Effector memory CD8-positive, alpha-beta T cell (primary cell): ENCODE data around the gene SS18L1.
A peak's percentile ranks its signal among the peaks of the same experiment; 100 is the strongest.

Experiments used
- ATAC-seq: fragments of 150-1000 bp; cut with Tn5 transposase; replicated peaks from 2 replicates; pipeline ENCODE4 v1.10.0; 2021; ENCODE audit warnings: mild to moderate bottlenecking, moderate library complexity
- DNase-seq, 3 experiments: peaks; one replicate each; pipeline ENCODE4 v3.0.0; 2021
- H3K27ac Mint-ChIP-seq, 2 donors: one replicate each; pipeline ENCODE4 v1.8.0; 2022; ENCODE audit warnings: mild to moderate bottlenecking in 2 of 2, mixed read lengths in 2 of 2, moderate library complexity in 2 of 2
- H3K27me3 Mint-ChIP-seq, 2 donors: one replicate each; pipeline ENCODE4 v1.8.0; 2022; ENCODE audit warnings: mixed read lengths in 2 of 2
- H3K36me3 Mint-ChIP-seq: one replicate; pipeline ENCODE4 v1.8.0; 2022; ENCODE audit warnings: mild to moderate bottlenecking, moderate library complexity, mixed read lengths; ENCODE audit not compliant: insufficient read depth
- H3K4me1 Mint-ChIP-seq, 2 donors: one replicate each; pipeline ENCODE4 v1.8.0; 2022; ENCODE audit warnings: low read depth in 2 of 2, mixed read lengths in 2 of 2
- H3K4me3 Mint-ChIP-seq, 2 donors: one replicate each; pipeline ENCODE4 v1.8.0; 2022; ENCODE audit warnings: mild to moderate bottlenecking in 2 of 2, mixed read lengths in 2 of 2, moderate library complexity in 2 of 2
- H3K9me3 Mint-ChIP-seq, 2 donors: one replicate each; pipeline ENCODE4 v1.8.0; 2022; ENCODE audit warnings: mixed read lengths in 2 of 2

Gene SS18L1

DNA sequence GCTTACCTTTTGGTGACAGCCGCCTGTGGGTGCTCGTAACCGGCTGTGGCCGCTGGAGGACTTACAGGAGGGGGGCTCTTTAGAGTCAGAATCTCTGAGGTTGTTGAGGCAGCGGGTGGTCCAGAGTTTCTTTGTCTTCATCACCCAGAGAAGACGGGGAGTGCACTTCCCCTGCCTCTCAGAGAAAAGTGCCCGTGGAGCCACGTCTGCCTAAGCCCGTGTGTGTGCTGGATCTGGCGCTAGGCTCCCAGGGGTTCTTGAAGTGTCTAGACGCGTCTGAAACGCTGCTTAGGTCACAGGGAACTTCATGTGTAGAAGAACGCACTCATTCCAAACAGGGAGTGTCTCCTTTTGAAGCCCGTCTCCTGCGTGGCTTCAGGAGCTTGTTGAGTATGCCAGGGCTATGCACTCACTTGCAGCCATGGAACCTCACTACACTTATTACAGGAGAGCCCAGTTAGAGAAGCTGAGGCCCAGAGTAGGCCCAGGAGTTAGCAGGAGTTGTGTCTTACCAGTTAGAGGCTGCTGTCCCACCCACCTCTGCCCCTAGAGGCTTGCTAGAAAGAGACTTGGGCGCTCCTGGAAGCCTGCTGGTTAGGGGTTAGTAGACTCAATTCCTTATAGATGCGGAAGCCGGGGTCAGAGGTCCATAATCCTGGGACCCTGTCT, 20.0 kb upstream of the SS18L1 start:
- Mint-ChIP-seq H3K27ac (peak overlapping the region; percentile 70 to 81), H3K4me1 (peaks cover 46% of the 10 kb centered on the region in 2 donors), H3K36me3 (peaks cover 52% of the 10 kb centered on the region), H3K27me3 (no peaks in the 10 kb centered on the region), H3K9me3 (no peaks in the 10 kb centered on the region), H3K4me3 (peak overlapping the region; percentile 77 to 84)
- ATAC-seq, result no peak
- DNase-seq, result no peak

DNA sequence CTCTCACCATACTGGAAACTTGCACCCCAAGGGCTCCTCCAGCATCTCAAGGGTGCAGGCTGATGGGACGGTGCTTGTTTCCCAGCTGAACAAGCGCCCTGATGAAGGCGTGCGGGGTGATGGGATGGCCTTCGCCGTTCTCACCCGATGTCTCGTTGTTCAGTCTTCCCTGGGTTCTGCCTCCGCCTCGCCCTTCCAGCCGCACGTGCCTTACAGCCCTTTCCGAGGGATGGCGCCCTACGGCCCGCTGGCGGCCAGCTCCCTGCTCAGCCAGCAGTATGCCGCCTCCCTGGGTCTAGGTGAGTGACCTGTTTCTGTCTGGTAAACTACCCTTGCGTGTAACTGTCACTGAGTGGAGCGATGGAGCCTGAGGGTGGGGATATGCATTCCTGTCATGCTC, 17.4 kb upstream of the SS18L1 start:
- H3K4me1 Mint-ChIP-seq, result peaks cover 27 to 29% of the 10 kb centered on the region in 2 donors
- H3K9me3 Mint-ChIP-seq, result no peaks in the 10 kb centered on the region
- H3K27me3 Mint-ChIP-seq, result no peaks in the 10 kb centered on the region
- DNase-seq (no peak), ATAC-seq (no peak)
- peaks cover 47% of the 10 kb centered on the region for H3K36me3 Mint-ChIP-seq
- no peak overlapping the region for H3K4me3 Mint-ChIP-seq
- no peak overlapping the region for H3K27ac Mint-ChIP-seq

DNA sequence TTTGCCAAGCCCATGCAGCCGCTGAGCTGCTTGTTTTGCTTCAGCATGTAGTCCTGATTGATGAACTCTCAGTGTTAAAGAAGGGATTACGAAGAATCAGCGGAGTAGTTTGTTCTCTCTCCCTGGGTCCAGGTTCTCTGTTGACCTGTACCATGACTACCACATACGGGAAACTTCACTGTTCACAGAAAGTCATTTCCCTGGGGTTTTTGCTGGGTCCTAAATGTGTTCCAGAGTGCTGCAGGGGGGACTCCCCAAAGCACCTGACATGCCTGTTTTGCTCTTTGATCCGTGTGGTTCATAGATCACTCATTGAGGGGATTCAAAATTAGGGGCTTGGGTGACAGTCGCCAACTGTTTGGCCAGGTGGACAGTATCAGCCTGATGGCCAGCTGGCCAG, 15.8 kb upstream of the SS18L1 start:
- Mint-ChIP-seq H3K4me1 (peaks cover 32 to 36% of the 10 kb centered on the region in 2 donors), H3K27ac (peak overlapping the region in 1 of 2 donors; percentile 29)

DNA sequence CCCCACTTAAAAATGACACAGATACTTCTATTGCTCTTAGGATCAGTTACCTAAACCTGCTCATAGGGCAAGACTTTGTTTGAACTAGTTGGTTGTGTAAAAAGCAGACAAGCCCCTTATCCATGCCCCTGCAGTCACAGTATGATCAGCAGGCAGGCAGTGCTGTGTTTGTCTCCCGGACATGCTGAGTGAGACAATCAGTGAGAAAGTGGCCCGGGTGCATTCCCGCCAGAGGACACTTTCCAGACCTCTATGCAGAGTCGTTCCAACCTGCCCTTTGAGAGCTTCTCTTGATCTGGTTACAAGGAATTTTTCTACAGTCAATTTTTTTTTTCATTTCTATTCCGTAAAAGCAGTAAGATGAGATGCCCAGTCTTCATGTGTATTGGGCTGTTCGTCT, 15.1 kb upstream of the SS18L1 start:
- no peak overlapping the region for H3K4me3 Mint-ChIP-seq
- no peaks in the 10 kb centered on the region for H3K9me3 Mint-ChIP-seq
- H3K4me1 Mint-ChIP-seq, result peaks cover 28 to 35% of the 10 kb centered on the region in 2 donors
- H3K27me3 Mint-ChIP-seq, result no peaks in the 10 kb centered on the region
- peak overlapping the region in 1 of 2 donors; percentile 27 for H3K27ac Mint-ChIP-seq
- no peak for ATAC-seq
- DNase-seq, result no peak
- H3K36me3 Mint-ChIP-seq, result peaks cover 49% of the 10 kb centered on the region

More for the DNA sequence above, 15.8 kb upstream of the SS18L1 start:
- Mint-ChIP-seq H3K9me3 (no peaks in the 10 kb centered on the region), H3K36me3 (peaks cover 51% of the 10 kb centered on the region), H3K27me3 (no peaks in the 10 kb centered on the region), H3K4me3 (no peak overlapping the region)
- DNase-seq, result no peak
- no peak for ATAC-seq

DNA sequence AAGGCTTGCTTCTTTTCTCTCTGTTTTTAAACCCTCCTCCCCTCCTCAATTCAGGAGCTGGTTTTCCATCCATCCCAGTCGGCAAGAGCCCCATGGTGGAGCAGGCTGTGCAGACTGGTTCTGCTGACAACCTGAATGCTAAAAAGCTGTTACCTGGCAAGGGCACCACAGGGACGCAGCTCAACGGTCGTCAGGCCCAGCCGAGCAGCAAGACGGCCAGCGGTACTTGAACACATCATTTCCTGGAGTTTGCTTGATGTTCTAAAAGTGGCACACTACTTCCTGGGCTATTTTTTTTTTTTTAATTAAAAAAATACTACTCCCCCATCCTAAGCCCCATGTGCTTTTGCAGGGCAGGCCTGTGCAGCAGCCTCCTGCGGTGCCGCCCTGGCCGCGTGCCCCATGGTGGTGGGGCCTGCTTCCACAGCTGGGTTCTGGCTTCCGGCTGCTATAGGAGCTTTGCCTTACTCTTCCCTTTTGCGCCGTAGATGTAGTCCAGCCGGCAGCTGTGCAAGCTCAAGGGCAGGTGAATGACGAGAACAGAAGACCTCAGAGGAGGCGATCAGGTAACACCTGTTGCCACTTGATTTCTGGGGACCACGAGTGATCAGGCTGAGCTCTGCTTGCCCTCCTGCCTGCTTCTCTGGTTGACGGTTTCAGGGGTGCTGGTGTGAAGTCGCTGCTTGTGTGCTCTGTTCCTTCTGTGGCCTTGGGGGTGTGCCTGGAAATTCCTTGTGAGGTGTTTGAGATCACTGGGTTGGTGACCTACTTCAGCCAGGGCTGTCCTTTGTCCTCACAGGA, 13.6 kb upstream of the SS18L1 start:
- H3K27ac Mint-ChIP-seq, result peak overlapping the region; percentile 27 to 83
- H3K4me3 Mint-ChIP-seq, result no peak overlapping the region
- H3K9me3 Mint-ChIP-seq, result no peaks in the 10 kb centered on the region
- ATAC-seq, result peak; percentile 45
- no peak for DNase-seq
- H3K36me3 Mint-ChIP-seq, result peaks cover 62% of the 10 kb centered on the region
- H3K27me3 Mint-ChIP-seq, result no peaks in the 10 kb centered on the region
- H3K4me1 Mint-ChIP-seq, result peaks cover 19 to 24% of the 10 kb centered on the region in 2 donors

DNA sequence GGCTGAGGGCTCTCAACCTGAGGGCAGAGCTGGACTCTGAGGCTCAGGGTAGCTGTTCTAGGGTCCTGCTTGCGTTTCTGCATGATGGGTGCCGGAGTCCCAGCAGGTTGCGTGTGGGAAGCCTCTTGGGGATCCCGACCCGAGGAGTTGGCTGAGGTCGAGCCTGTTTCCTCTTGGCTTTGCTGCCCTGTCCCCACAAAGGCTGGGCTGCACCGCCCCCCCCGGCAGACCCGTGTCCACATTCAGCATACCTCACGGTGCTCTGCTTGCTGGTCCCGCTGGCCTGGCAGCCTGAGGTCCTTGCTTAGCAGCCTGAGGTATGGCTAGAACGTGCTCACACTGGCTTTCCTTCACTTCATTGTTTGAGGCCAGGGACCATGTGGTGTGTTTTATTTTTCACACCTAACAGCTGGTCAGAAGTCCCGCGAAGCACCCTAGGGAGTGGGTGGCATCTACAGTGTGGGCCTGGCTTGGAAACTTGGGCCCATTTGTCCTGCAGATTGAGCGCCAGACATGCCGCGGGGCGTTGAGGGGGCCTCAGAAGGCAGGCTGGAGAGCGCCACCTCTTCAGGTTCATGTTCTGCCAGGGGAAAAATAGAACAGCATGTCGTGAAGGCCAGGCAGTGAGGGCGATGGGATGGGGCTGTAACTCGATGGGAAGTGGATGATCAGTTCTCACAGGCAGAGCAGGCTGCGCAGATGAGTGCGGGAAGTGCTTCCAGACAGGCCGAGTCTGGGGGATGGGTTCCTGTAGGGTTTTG, 11.8 kb upstream of the SS18L1 start:
- Mint-ChIP-seq H3K4me3 (peak overlapping the region; percentile 43 to 46), H3K9me3 (no peaks in the 10 kb centered on the region), H3K36me3 (peaks cover 66% of the 10 kb centered on the region), H3K4me1 (peaks cover 19 to 23% of the 10 kb centered on the region in 2 donors), H3K27ac (peak overlapping the region; percentile 84 to 89), H3K27me3 (no peaks in the 10 kb centered on the region)
- DNase-seq (no peak), ATAC-seq (no peak)

DNA sequence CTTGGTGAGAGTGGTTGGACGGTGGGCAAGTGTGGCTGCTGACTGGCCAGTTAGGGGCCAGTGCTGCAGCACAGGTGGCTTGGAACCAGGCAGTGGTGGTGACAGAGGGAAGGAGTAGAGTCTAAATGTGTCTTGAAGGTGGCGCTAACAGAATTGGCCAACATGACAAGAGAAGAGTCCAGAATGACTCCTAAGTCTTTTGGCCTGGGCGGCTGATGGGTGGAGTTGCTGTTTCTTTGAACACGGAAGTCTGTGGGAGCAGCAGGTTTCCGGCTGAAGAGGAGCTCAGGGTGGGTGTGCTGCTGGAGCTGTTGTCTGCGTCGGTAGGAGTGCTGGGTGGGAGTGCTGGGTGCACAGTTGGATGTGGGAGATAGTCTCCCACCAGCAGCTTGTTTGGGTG, 11.1 kb upstream of the SS18L1 start:
- ATAC-seq, result no peak
- Mint-ChIP-seq H3K4me3 (peak overlapping the region; percentile 43 to 46), H3K36me3 (peaks cover 72% of the 10 kb centered on the region), H3K27ac (peak overlapping the region; percentile 84 to 89), H3K4me1 (peaks cover 21 to 23% of the 10 kb centered on the region in 2 donors), H3K9me3 (no peaks in the 10 kb centered on the region), H3K27me3 (no peaks in the 10 kb centered on the region)
- no peak for DNase-seq

DNA sequence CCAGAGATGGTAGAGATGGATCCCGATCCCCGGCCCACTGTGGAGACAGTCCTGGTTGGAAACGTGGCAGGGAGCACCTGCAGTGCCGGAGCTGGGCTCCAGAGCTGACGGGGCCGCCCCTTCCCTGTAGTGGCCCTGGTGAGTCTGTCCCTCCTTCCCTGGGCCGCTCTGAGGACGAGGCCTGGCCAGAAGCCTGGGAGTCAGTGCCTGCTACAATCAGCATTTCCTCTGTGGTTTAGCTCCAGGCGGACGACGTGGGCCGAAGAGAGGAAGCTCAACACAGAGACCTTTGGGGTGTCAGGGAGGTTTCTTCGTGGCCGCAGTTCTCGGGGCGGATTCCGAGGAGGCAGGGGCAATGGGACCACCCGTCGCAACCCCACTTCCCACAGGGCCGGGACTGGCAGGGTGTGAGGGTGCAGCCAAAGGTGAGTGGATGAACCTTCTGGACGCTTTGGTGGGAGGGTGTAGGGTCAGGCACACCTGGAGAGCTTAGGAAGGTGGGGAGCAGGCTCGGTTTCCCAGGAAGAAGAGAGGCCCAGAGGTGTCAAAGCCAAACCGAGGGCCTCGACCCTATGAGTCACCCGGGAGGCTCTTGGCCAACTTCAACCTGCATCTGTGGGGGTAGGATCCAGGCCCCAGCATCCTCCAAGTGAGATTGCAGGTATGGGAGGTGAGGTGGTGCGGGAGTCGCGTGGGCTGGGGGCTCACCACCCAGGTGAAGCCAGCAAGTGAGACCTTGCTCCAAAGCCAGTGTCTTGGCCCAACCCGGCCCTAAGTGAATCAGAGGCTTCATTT, 10.3 kb upstream of the SS18L1 start:
- peaks cover 77% of the 10 kb centered on the region for H3K36me3 Mint-ChIP-seq
- DNase-seq, result no peak
- H3K9me3 Mint-ChIP-seq, result no peaks in the 10 kb centered on the region
- no peaks in the 10 kb centered on the region for H3K27me3 Mint-ChIP-seq
- H3K27ac Mint-ChIP-seq, result peak overlapping the region; percentile 84 to 89
- H3K4me3 Mint-ChIP-seq, result peak overlapping the region in 1 of 2 donors; percentile 34
- ATAC-seq, result no peak
- peaks cover 21 to 24% of the 10 kb centered on the region in 2 donors for H3K4me1 Mint-ChIP-seq

DNA sequence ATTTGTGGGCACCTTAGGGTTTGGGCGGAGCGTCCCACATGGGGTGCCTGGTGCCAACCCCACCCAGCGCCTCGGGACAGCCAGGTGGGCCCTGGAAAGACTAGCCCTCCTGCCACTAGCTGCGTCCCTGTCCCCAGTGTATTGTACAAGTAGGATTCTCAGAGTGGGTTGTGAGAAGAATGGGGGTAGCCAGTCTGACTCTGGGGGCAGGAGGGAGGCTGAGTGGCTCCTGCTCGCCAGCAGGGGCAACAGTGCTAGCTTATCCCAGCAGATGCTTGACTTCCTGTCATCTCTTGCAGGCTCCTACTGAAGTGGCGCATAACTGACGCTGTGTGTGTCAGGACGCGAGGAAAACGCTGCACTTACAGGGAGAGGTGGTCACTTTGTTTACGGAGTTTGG, 9.7 kb upstream of the SS18L1 start:
- Mint-ChIP-seq H3K27ac (peak overlapping the region; percentile 84 to 89), H3K36me3 (peaks cover 77% of the 10 kb centered on the region), H3K9me3 (no peaks in the 10 kb centered on the region), H3K4me1 (peaks cover 19 to 25% of the 10 kb centered on the region in 2 donors), H3K27me3 (no peaks in the 10 kb centered on the region), H3K4me3 (peak overlapping the region in 1 of 2 donors; percentile 23)
- ATAC-seq, result no peak
- DNase-seq, result no peak

DNA sequence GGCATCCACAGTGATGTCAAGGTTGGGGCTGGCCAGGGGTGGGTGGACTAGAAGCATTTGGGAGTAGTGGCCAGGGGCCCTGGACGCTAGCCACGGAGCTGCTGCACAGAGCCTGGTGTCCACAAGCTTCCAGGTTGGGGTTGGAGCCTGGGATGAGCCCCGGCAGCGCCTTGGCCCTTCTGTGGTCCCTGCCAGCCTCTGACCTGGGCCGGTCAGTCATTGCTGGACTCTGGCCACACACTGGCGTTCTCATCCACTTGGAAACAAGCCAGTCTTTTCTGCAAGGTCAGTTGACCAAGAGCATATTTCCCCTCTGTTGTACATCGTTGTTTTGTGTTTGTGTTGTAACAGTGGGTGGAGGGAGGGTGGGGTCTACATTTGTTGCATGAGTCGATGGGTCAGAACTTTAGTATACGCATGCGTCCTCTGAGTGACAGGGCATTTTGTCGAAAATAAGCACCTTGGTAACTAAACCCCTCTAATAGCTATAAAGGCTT, 8.8 kb upstream of the SS18L1 start:
- Mint-ChIP-seq H3K4me3 (no peak overlapping the region), H3K27ac (peak overlapping the region; percentile 84 to 89), H3K4me1 (peaks cover 19 to 25% of the 10 kb centered on the region in 2 donors), H3K36me3 (peaks cover 87% of the 10 kb centered on the region), H3K9me3 (no peaks in the 10 kb centered on the region), H3K27me3 (no peaks in the 10 kb centered on the region)
- ATAC-seq (no peak), DNase-seq (no peak)

DNA sequence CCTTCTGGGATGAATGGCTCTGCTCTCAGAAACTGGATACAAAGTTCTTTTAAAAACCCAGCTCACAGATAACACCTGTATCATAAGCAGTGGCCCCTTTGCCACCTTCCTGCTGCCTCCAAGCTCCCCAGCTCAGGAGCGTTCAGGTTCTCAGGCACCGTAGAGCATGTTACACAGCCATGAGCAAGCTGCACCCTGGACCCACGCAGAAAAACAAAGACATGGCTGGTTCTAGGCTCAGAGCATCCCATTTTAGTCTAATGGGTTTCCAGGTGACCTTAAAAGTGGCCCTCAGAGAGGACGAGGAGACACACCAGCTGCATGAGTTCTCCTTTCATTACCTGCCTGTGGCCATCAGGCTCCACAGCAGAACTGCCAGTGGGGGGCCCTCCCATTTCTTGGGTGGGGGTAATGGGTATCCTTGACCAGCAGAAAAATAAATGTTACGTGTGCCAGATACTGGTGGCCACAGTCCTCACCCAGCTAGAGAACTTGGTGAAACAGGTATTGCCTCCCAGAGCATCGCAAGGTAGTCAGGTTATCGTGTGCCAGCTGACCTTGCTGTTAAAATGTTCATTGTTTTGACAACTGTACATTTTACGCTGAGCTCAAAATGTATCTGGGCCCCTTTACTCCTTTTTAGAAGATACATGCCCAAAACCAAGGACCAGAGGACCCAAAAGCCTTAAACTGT, 7.8 kb upstream of the SS18L1 start:
- H3K27ac Mint-ChIP-seq, result peak overlapping the region in 1 of 2 donors; percentile 84
- DNase-seq, result no peak
- no peaks in the 10 kb centered on the region for H3K27me3 Mint-ChIP-seq
- H3K36me3 Mint-ChIP-seq, result peaks cover 87% of the 10 kb centered on the region
- no peaks in the 10 kb centered on the region for H3K9me3 Mint-ChIP-seq
- H3K4me1 Mint-ChIP-seq, result peaks cover 25 to 31% of the 10 kb centered on the region in 2 donors
- no peak overlapping the region for H3K4me3 Mint-ChIP-seq
- ATAC-seq, result no peak
